OCI-LY7 (cell line): ENCODE measurements around the gene ZNF714.

Experiments
- EZH2phosphoT487 ChIP-seq: fragments of 200-600 bp; sonication (generic); IDR thresholded peaks from 2 replicates; pipeline ENCODE4 v1.6.1; 2018; ENCODE audit warnings: low read depth, borderline replicate concordance, mild to moderate bottlenecking, mixed run types, antibody characterized with exemption, low read length, moderate library complexity, mixed read lengths
- TF ChIP-seq, protein P1 (sequence below): fragments of 200-600 bp; sonication (generic); conservative IDR thresholded peaks from 2 replicates; pipeline ENCODE4 v1.5.1; 2014; ENCODE audit warnings: mild to moderate bottlenecking, antibody characterized with exemption, low read length, moderate library complexity, mixed read lengths

DNA sequence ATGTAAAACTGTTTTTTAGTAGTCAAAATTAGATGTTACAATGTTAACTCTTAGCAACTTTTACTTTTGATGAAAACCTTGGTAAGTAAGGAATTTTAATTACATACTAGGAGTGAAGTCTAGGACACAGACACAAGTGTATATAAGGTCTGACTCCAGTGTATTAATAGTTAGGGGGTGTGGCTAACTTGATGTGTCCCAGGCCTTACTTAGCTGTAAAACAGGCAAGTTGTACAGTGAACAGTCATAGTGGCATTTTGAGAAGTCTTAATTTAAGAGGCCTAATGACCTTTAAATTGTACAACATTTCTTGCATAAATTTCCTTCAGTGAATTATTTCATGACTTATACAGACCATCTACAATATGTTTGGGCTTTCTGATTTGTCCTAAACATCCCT, 66.7 kb downstream of the ZNF714 start:
- TF ChIP-seq, protein P1, sequence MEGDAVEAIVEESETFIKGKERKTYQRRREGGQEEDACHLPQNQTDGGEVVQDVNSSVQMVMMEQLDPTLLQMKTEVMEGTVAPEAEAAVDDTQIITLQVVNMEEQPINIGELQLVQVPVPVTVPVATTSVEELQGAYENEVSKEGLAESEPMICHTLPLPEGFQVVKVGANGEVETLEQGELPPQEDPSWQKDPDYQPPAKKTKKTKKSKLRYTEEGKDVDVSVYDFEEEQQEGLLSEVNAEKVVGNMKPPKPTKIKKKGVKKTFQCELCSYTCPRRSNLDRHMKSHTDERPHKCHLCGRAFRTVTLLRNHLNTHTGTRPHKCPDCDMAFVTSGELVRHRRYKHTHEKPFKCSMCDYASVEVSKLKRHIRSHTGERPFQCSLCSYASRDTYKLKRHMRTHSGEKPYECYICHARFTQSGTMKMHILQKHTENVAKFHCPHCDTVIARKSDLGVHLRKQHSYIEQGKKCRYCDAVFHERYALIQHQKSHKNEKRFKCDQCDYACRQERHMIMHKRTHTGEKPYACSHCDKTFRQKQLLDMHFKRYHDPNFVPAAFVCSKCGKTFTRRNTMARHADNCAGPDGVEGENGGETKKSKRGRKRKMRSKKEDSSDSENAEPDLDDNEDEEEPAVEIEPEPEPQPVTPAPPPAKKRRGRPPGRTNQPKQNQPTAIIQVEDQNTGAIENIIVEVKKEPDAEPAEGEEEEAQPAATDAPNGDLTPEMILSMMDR: no peak
- TF ChIP-seq EZH2phosphoT487: no peak
